Natural killer cell (primary cell): ENCODE data around the gene DGCR8. TPM values are rescaled to one million over a fixed set of nuclear protein-coding genes. Genes with fewer than 3 reads are reported as not detected.

Experiments
- ATAC-seq, 3 donors: fragments of 150-1000 bp in 2 of 3; fragments of 200-7000 bp in 1 of 3; cut with Tn5 transposase; 1 replicate in 1 of 3; 2 replicates in 2 of 3; pipeline ENCODE4 v1.10.0; 2021; ENCODE audit warnings: mild to moderate bottlenecking in 2 of 3, moderate library complexity in 2 of 3
- DNase-seq, 2 donors: peaks; one replicate each; pipeline versions ENCODE4 v3.0.0 to v3.0.0-alpha.2; 2013 to 2021; ENCODE audit warnings: mixed read lengths in 1 of 2
- H3K27ac ChIP-seq: one replicate; pipeline ENCODE4 v1.5.1; 2013; ENCODE audit warnings: mild to moderate bottlenecking, low read length
- H3K27me3 ChIP-seq: one replicate; pipeline ENCODE4 v1.6.1; 2013; ENCODE audit warnings: low read length; ENCODE audit not compliant: control insufficient read depth, insufficient read depth
- H3K36me3 ChIP-seq: one replicate; pipeline ENCODE4 v1.6.1; 2013; ENCODE audit warnings: low read length; ENCODE audit not compliant: control insufficient read depth, insufficient read depth
- H3K4me1 ChIP-seq: one replicate; pipeline ENCODE4 v1.6.1; 2013; ENCODE audit warnings: low read length; ENCODE audit not compliant: control insufficient read depth, insufficient read depth
- H3K4me3 ChIP-seq: one replicate; pipeline ENCODE4 v1.5.1; 2013; ENCODE audit warnings: low read length
- H3K9me3 ChIP-seq: one replicate; pipeline ENCODE4 v1.6.1; 2013; ENCODE audit warnings: low read length; ENCODE audit not compliant: control insufficient read depth, insufficient read depth
- H3K27ac Mint-ChIP-seq, 2 donors: one replicate each; pipeline ENCODE4 v1.8.0; 2022; ENCODE audit warnings: mild to moderate bottlenecking in 2 of 2, mixed read lengths in 2 of 2, moderate library complexity in 1 of 2
- H3K27me3 Mint-ChIP-seq, 2 donors: one replicate each; pipeline ENCODE4 v1.8.0; 2022; ENCODE audit warnings: low read depth in 2 of 2, mixed read lengths in 2 of 2
- H3K36me3 Mint-ChIP-seq: one replicate; pipeline ENCODE4 v1.8.0; 2022; ENCODE audit warnings: mixed read lengths
- H3K4me1 Mint-ChIP-seq, 2 donors: one replicate each; pipeline ENCODE4 v1.8.0; 2022; ENCODE audit warnings: mixed read lengths in 2 of 2
- H3K4me3 Mint-ChIP-seq: one replicate; pipeline ENCODE4 v1.8.0; 2022; ENCODE audit warnings: mild to moderate bottlenecking, moderate library complexity, mixed read lengths
- H3K9me3 Mint-ChIP-seq, 2 donors: one replicate each; pipeline ENCODE4 v1.8.0; 2022; ENCODE audit warnings: mixed read lengths in 2 of 2
- WGBS: methylation state at CpG from one replicate; pipeline ENCODE4 v1.1.7; 2013; ENCODE audit warnings: missing lambda C conversion rate; ENCODE audit not compliant: insufficient coverage; 5-methylcytosine and 5-hydroxymethylcytosine counted together
- intact Hi-C: fragments of 100-400 bp; cut with micrococcal nuclease; formaldehyde crosslinking; loops from one replicate; pipeline ENCODE4 v1.14.2; 2022
- total RNA-seq, 4 donors: library from RNA; stranded (reverse); fragments of 120-200 nt in 1 of 4; gene quantifications; one replicate each; pipeline versions ENCODE4 v1.2.3 to v1.2.4, GENCODE V29; 2013 to 2022
- TF ChIP-seq, protein P1 (sequence below): fragments of 200-600 bp; IDR thresholded peaks from one replicate; pipeline ENCODE4 v1.8.0; 2022; ENCODE audit warnings: antibody characterized with exemption

DGCR8 gene
- total RNA-seq, 3 donors from 2014 or later (not counting 1 experiment from before 2014, with no cell fraction given): 45.3 to 64.7 (median 64.0) TPM

- H3K27ac ChIP-seq: no peak overlapping the region
- H3K27me3 Mint-ChIP-seq: no peaks in the 10 kb centered on the region
- no peak overlapping the region for H3K27ac Mint-ChIP-seq
- 94% methylated on average over 26 of the region's 26 CpGs for WGBS
- H3K4me1 ChIP-seq: no peaks in the 10 kb centered on the region
- H3K4me3 ChIP-seq: no peak overlapping the region
- no peaks in the 10 kb centered on the region for H3K9me3 Mint-ChIP-seq
- peaks cover 0 to 4% of the 10 kb centered on the region in 2 donors for H3K4me1 Mint-ChIP-seq
- H3K4me3 Mint-ChIP-seq: no peak overlapping the region
- H3K36me3 Mint-ChIP-seq: no peaks in the 10 kb centered on the region
- TF ChIP-seq, protein P1, sequence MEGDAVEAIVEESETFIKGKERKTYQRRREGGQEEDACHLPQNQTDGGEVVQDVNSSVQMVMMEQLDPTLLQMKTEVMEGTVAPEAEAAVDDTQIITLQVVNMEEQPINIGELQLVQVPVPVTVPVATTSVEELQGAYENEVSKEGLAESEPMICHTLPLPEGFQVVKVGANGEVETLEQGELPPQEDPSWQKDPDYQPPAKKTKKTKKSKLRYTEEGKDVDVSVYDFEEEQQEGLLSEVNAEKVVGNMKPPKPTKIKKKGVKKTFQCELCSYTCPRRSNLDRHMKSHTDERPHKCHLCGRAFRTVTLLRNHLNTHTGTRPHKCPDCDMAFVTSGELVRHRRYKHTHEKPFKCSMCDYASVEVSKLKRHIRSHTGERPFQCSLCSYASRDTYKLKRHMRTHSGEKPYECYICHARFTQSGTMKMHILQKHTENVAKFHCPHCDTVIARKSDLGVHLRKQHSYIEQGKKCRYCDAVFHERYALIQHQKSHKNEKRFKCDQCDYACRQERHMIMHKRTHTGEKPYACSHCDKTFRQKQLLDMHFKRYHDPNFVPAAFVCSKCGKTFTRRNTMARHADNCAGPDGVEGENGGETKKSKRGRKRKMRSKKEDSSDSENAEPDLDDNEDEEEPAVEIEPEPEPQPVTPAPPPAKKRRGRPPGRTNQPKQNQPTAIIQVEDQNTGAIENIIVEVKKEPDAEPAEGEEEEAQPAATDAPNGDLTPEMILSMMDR: no peak
- no peaks in the 10 kb centered on the region for H3K9me3 ChIP-seq
- ATAC-seq (no peak), DNase-seq (no peak)
- peaks cover 37% of the 10 kb centered on the region for H3K36me3 ChIP-seq
- intact Hi-C loops: no loop called here
- no peaks in the 10 kb centered on the region for H3K27me3 ChIP-seq
These were observed 36.7 kb upstream of the DGCR8 start for GRCh38 chr22:20043057-20043996.

DNA sequence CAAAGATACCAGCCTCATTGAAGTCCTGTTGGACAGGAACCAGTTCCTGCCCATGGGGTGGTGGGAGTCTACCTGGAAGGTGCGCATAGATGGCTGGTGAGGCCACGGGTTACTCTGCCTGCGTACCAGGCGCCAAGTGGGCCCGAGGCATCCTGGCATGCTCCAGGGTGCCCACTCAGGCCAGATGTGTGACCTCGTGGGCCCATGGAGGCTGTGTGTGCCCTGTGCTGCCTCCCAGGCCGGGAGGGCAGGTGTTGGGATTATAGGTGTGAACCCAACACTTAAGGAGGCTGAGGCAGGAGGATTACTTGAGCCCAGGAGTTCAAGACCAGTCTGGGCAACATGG lies 36.1 kb upstream of the DGCR8 start:
- H3K4me3 Mint-ChIP-seq: no peak overlapping the region
- TF ChIP-seq, protein P1: no peak
- no peaks in the 10 kb centered on the region for H3K9me3 Mint-ChIP-seq
- no peak overlapping the region for H3K27ac Mint-ChIP-seq
- no peaks in the 10 kb centered on the region for H3K9me3 ChIP-seq
- ATAC-seq: no peak
- no peaks in the 10 kb centered on the region for H3K36me3 Mint-ChIP-seq
- peaks cover 37% of the 10 kb centered on the region for H3K36me3 ChIP-seq
- no peak overlapping the region for H3K4me3 ChIP-seq
- no peaks in the 10 kb centered on the region for H3K4me1 ChIP-seq
- no peak for DNase-seq
- intact Hi-C loops: no loop called here
- WGBS: 92% methylated on average over 7 of the region's 7 CpGs
- peaks cover 0 to 6% of the 10 kb centered on the region in 2 donors for H3K4me1 Mint-ChIP-seq
- H3K27me3 Mint-ChIP-seq: no peaks in the 10 kb centered on the region
- H3K27ac ChIP-seq: no peak overlapping the region
- no peaks in the 10 kb centered on the region for H3K27me3 ChIP-seq

DNA sequence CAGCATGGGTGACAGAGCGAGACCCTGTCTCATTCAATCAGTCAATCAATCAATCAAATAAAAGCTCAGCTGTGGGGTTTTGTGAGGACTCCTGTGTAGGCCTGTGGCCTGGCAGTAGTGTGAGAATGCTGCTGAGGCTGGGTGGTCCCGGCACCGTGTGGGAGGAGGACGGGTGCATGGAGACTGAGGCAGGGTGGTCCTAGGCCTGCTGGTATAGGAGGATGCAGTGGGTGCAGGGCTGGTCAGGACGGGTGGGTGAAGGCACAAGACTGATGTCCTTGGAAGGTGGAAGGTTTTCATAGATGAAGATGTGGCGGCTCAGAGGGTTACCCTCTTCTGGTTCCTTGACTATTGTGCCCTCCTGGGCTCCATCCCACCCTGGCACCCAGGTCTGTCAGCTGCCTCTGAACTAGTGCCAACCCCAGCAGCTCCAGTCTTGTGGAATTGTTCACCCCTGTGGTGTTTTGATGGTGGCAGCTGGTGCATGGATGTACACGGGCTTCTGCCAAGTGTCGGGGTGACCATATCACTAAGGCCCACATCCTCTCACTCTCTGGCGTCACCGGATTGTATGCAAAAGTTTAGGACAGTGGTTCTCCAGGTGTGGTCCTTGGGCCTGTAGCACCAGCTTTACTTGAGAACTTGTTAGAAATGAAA lies 35.4 kb upstream of the DGCR8 start:
- no peak for ATAC-seq

More for the DNA sequence above, 35.4 kb upstream of the DGCR8 start:
- no peaks in the 10 kb centered on the region for H3K27me3 Mint-ChIP-seq
- H3K36me3 Mint-ChIP-seq: no peaks in the 10 kb centered on the region
- no peaks in the 10 kb centered on the region for H3K27me3 ChIP-seq
- H3K4me1 ChIP-seq: no peaks in the 10 kb centered on the region
- no peaks in the 10 kb centered on the region for H3K9me3 ChIP-seq
- H3K4me3 Mint-ChIP-seq: no peak overlapping the region
- peaks cover 36% of the 10 kb centered on the region for H3K36me3 ChIP-seq
- TF ChIP-seq, protein P1: no peak
- no peak for DNase-seq
- no peaks in the 10 kb centered on the region for H3K9me3 Mint-ChIP-seq
- peaks cover 0 to 9% of the 10 kb centered on the region in 2 donors for H3K4me1 Mint-ChIP-seq
- H3K27ac ChIP-seq: no peak overlapping the region
- peak overlapping the region in 1 of 2 donors; percentile 47 for H3K27ac Mint-ChIP-seq
- no peak overlapping the region for H3K4me3 ChIP-seq
- intact Hi-C loops: no loop called here
- 96% methylated on average over 9 of the region's 10 CpGs for WGBS
